HL-60/S4 treated with phorbol 12-myristate 13-acetate at 8.2 ng/mL for 4 days and 3 days (cell line): ENCODE data around the gene CCNL1.

Experiments used
- in situ Hi-C: fragments of 300-500 bp; cut with MboI; formaldehyde crosslinking; loops from 2 replicates; pipeline ENCODE4 v1.15.0; 2022; ENCODE audit warnings: low sequenced_read_pairs

CCNL1 gene

GRCh38 chr3:157147099-157147803 is 12.7 kb downstream of the CCNL1 start:
- in situ Hi-C loops, result no loop called here

GRCh38 chr3:157145606-157146322 is 14.2 kb downstream of the CCNL1 start:
- in situ Hi-C loops, result no loop called here

- in situ Hi-C loops, result no loop called here
Observed at GRCh38 chr3:157142315-157142714, 17.6 kb downstream of the CCNL1 start.

GRCh38 chr3:157139938-157140534 is 19.9 kb downstream of the CCNL1 start:
- in situ Hi-C loops, result no loop called here

- in situ Hi-C loops, result no loop called here
Observed at GRCh38 chr3:157136647-157137387, 23.1 kb downstream of the CCNL1 start.

GRCh38 chr3:157135671-157136396 is 24.1 kb downstream of the CCNL1 start:
- in situ Hi-C loops, result no loop called here

- in situ Hi-C loops, result no loop called here
Observed at GRCh38 chr3:157134620-157135191, 25.2 kb downstream of the CCNL1 start.

GRCh38 chr3:157133434-157134320 is 26.3 kb downstream of the CCNL1 start:
- in situ Hi-C loops, result no loop called here

- in situ Hi-C loops, result no loop called here
Observed at GRCh38 chr3:157132936-157133335, 27.0 kb downstream of the CCNL1 start.

- in situ Hi-C loops, result no loop called here
Observed at GRCh38 chr3:157132341-157132740, 27.6 kb downstream of the CCNL1 start.

GRCh38 chr3:157131861-157132260 is 28.1 kb downstream of the CCNL1 start:
- in situ Hi-C loops, result no loop called here

GRCh38 chr3:157130467-157131251 is 29.3 kb downstream of the CCNL1 start:
- in situ Hi-C loops, result no loop called here

GRCh38 chr3:157129803-157130466 is 30.0 kb downstream of the CCNL1 start:
- in situ Hi-C loops, result no loop called here

GRCh38 chr3:157128771-157129681 is 30.9 kb downstream of the CCNL1 start:
- in situ Hi-C loops, result no loop called here

- in situ Hi-C loops, result no loop called here
Observed at GRCh38 chr3:157127831-157128767, 31.8 kb downstream of the CCNL1 start.

- in situ Hi-C loops, result no loop called here
Observed at GRCh38 chr3:157127268-157127667, 32.7 kb downstream of the CCNL1 start.
